Measurements from ENCODE around the gene SELPLG. TPM values are rescaled to one million over a fixed set of nuclear protein-coding genes. Genes with fewer than 3 reads are reported as not detected.
"Not testable (repeated sequence)": the region's sequence is repeated elsewhere in the genome, so short reads cannot be mapped to it uniquely, and the experiment has no call there.

SELPLG gene
- total RNA-seq, 2 donors from 2014 or later, result 0.66 to 2.3 TPM

DNA sequence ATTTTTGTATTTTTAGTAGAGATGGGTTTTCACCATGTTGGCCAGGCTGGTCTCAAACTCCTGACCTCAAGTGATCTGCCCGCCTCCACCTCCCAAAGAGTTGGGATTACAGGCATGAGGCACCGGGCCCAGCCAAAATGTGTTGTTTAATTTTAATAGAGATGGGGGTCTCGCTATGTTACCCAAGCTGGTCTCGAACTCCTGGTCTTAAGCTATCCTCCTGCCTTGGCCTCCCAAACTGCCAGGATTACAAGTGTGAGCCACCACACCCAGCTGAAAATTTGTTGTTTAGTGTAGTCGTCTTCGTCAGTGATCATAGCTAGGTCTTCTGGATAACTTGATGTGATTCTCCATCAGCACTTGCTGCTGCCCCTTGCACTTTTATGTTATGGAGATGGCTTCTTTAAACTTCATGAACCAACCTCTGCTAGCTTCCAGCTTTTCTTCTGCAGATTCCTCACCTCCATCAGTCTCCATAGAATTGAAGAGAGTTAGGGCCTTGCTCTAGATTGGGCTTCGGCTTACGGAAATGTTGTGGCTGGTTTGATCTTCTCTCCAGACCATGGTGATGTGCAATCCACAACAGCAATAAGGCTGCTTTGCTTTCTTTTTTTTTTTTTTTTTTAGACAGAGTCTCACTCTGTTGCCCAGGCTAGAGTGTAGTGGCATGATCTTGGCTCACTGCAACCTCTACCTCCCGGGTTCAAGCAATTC, 58.3 kb downstream of the SELPLG start:
- Histone ChIP-seq H3K4me3 (no peak overlapping the region), H3K36me3 (replicated peaks in 1 of 2; ENCODE audit: insufficient read depth in 1 of 2, low read depth in 2 of 2) (no peaks in the 10 kb centered on the region), H3K27ac (no peak overlapping the region), H3K4me1 (no peaks in the 10 kb centered on the region), H3K9me3 (no peaks in the 10 kb centered on the region), H3K27me3 (no peaks in the 10 kb centered on the region)
- WGBS, 2 donors, result 78 to 82% methylated on average over 9 of the region's 9 CpGs
- no peak for DNase-seq
- TF ChIP-seq, protein P1, sequence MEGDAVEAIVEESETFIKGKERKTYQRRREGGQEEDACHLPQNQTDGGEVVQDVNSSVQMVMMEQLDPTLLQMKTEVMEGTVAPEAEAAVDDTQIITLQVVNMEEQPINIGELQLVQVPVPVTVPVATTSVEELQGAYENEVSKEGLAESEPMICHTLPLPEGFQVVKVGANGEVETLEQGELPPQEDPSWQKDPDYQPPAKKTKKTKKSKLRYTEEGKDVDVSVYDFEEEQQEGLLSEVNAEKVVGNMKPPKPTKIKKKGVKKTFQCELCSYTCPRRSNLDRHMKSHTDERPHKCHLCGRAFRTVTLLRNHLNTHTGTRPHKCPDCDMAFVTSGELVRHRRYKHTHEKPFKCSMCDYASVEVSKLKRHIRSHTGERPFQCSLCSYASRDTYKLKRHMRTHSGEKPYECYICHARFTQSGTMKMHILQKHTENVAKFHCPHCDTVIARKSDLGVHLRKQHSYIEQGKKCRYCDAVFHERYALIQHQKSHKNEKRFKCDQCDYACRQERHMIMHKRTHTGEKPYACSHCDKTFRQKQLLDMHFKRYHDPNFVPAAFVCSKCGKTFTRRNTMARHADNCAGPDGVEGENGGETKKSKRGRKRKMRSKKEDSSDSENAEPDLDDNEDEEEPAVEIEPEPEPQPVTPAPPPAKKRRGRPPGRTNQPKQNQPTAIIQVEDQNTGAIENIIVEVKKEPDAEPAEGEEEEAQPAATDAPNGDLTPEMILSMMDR (IDR thresholded peaks at IDR 0.05), result no peak
- no peak for TF ChIP-seq POLR2A (IDR thresholded peaks at IDR 0.05)
- ATAC-seq, result no peak
- intact Hi-C loops (cut with DNase I), result loop anchor here (5.0 to 10.0 kb wide), 2 partner anchors 37 to 239 kb away; no protein-coding TSS in a partner anchor

GRCh38 chr12:108574276-108574675, 59.4 kb downstream of the SELPLG start:
- WGBS, 2 donors, result 86 to 92% methylated on average over 1 of the region's 1 CpG
- intact Hi-C loops (cut with DNase I), result loop anchor here (10.0 kb wide), 1 partner anchor 241 kb away; no protein-coding TSS in a partner anchor
- ATAC-seq, result not testable (repeated sequence)

DNA sequence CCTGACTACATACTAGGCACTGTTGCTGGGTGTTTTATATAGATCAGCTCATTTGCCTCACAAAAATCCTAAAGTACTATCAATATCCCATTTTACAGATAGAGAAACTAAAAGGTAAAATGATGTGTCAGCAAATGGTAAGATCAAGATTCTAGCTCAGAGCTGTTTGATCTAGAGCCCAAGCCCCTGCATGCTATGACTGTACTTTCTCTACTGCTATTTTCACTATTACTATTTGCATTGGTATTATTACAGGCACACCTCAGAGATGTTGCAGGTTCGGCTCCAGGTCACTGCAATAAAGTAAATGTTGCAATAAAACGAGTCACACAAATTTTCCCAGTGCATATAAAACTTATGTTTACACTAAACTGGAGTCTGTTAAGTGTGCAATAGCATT, 60.4 kb downstream of the SELPLG start:
- no peak for ATAC-seq
- Histone ChIP-seq H3K4me1 (peaks cover 3% of the 10 kb centered on the region), H3K36me3 (replicated peaks in 1 of 2; ENCODE audit: insufficient read depth in 1 of 2, low read depth in 2 of 2) (peaks cover 0 to 3% of the 10 kb centered on the region in 2 donors), H3K27ac (no peak overlapping the region), H3K9me3 (no peaks in the 10 kb centered on the region), H3K4me3 (no peak overlapping the region), H3K27me3 (no peaks in the 10 kb centered on the region)
- DNase-seq, result no peak
- intact Hi-C loops (cut with DNase I), result loop anchor here (10.0 kb wide), 1 partner anchor 241 kb away; no protein-coding TSS in a partner anchor
- no peak for TF ChIP-seq POLR2A (IDR thresholded peaks at IDR 0.05)
- TF ChIP-seq, protein P1 (IDR thresholded peaks at IDR 0.05), result no peak
- WGBS, 2 donors, result 35 to 39% methylated on average over 2 of the region's 2 CpGs

More at GRCh38 chr12:108574276-108574675, 59.4 kb downstream of the SELPLG start:
- not testable (repeated sequence) for H3K9me3 ChIP-seq; H3K4me3 ChIP-seq; DNase-seq; H3K27me3 ChIP-seq; H3K4me1 ChIP-seq; H3K36me3 ChIP-seq (replicated peaks in 1 of 2; ENCODE audit: insufficient read depth in 1 of 2, low read depth in 2 of 2); H3K27ac ChIP-seq

- Histone ChIP-seq H3K36me3 (replicated peaks in 1 of 2; ENCODE audit: insufficient read depth in 1 of 2, low read depth in 2 of 2) (peaks cover 0 to 4% of the 10 kb centered on the region in 2 donors), H3K4me1 (peaks cover 8% of the 10 kb centered on the region), H3K27me3 (no peaks in the 10 kb centered on the region), H3K9me3 (no peaks in the 10 kb centered on the region), H3K4me3 (no peak overlapping the region), H3K27ac (no peak overlapping the region)
- no peak for DNase-seq
- ATAC-seq, result no peak
- TF ChIP-seq, protein P1 (IDR thresholded peaks at IDR 0.05), result no peak
- TF ChIP-seq POLR2A (IDR thresholded peaks at IDR 0.05), result no peak
- intact Hi-C loops (cut with DNase I), result loop anchor here (10.0 kb wide), 1 partner anchor 243 kb away; no protein-coding TSS in a partner anchor
- 62 to 65% methylated on average over 8 of the region's 8 CpGs for WGBS, 2 donors
These were observed 61.4 kb downstream of the SELPLG start for GRCh38 chr12:108572166-108572790.

Small RNA genes lying within 50 kb of the gene (microRNA-seq; reads per million reads assigned to microRNA genes)
- 0 reads per million in 2 donors for gene MIR4496 (ENCODE audit: borderline number of aligned reads in 2 of 2, borderline replicate concordance in 2 of 2)

Small RNA genes lying within 50 kb of the gene (small RNA-seq; reads per million reads assigned to genes)
- not detected for gene RNU7-169P

Other genes starting within 250 kb of the SELPLG start
- 10 to 100 TPM; 10.9 to 11.9 TPM for gene FICD, start 118.6 kb downstream of the SELPLG start, total RNA-seq
- gene SART3, start 72.7 kb downstream of the SELPLG start, total RNA-seq, result 10 to 100 TPM; 20.2 to 38.6 TPM
- 100 to 1,000 TPM in 1 of 2 donors, 10 to 100 TPM in 1; 82.7 to 160 TPM for gene ISCU, start 71.3 kb downstream of the SELPLG start, total RNA-seq
- gene TMEM119, start 35.8 kb downstream of the SELPLG start, total RNA-seq, result 1 to 10 TPM; 5.9 to 6.5 TPM
- 10 to 100 TPM; 26.7 to 27.4 TPM for gene CORO1C, start 97.6 kb upstream of the SELPLG start, total RNA-seq
- gene SSH1, start 223.7 kb upstream of the SELPLG start, total RNA-seq, result 10 to 100 TPM in 1 of 2 donors, 1 to 10 TPM in 1; 5.6 to 16.9 TPM
- gene DAO, start 246.2 kb upstream of the SELPLG start, total RNA-seq, result not detected